HG03565 (cell line): Measurements from ENCODE around the gene KRTAP4-11.
"Not testable (repeated sequence)": the region's sequence is repeated elsewhere in the genome, so short reads cannot be mapped to it uniquely, and the experiment has no call there.

Source experiments
- ATAC-seq: cut with Tn5 transposase; IDR thresholded peaks from one replicate; pipeline ENCODE4 v1.9.1; 2021; ENCODE audit warnings: mild to moderate bottlenecking, moderate library complexity; ENCODE audit not compliant: unreplicated experiment

Gene KRTAP4-11

DNA sequence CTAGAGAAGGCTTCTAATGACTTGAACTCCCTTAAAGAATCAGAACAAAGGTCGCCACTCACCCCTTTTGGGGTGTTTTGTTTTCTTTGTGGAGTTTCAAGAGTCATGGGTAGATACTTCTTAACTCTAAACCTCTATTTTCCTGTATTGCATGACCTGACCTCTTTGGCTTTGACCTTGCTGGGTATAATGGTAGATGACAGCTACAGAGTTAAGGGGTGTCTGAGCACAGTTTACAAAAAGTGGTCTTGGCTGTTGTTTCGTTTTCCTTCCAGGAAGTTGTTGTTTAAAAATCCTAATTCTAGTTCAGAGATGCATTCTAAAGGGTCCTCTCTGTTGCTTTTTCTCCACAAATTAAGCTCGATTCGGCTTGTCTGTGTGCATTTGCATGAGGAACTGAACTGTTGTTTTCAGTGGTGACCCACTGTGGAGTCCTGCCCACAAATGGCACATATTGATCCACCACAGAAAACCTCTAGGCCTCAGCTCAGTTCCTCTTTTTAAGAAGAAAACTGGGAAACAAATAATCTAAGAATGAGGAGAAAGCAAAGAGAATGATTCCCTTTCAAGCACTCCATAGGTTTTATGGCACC is 29.3 kb downstream of the KRTAP4-11 start:
- ATAC-seq, result not testable (repeated sequence)

DNA sequence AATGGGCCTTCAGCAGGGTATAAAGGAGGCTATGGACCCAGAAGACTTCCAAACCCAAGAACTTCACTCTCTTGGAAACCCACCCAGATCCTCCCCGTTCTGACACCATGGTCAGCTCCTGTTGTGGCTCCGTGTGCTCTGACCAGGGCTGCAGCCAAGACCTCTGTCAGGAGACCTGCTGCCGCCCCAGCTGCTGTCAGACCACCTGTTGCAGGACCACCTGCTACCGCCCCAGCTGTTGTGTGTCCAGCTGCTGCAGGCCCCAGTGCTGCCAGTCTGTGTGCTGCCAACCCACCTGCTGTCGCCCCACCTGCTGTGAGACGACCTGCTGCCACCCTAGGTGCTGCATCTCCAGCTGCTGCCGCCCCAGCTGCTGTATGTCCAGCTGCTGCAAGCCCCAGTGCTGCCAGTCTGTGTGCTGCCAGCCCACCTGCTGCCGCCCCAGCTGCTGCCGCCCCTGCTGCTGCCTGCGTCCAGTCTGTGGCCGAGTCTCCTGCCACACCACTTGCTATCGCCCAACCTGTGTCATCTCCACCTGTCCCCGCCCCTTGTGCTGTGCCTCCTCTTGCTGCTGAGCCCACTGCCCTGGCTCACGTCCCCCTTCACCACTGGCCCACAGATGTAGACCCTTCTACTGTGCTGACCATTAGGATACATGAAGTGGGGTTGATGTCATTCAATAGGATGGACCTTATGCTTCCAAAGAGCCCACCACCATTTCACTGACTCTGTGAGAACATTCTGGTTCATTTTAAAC is 33.9 kb downstream of the KRTAP4-11 start, which contains the start of gene KRTAP4-7:
TSS of gene KRTAP4-7 (plus strand) at position 51 of the 757 bp plus-strand sequence. CDS start at position 108, 57 bp downstream.
- ATAC-seq, result not testable (repeated sequence)

DNA sequence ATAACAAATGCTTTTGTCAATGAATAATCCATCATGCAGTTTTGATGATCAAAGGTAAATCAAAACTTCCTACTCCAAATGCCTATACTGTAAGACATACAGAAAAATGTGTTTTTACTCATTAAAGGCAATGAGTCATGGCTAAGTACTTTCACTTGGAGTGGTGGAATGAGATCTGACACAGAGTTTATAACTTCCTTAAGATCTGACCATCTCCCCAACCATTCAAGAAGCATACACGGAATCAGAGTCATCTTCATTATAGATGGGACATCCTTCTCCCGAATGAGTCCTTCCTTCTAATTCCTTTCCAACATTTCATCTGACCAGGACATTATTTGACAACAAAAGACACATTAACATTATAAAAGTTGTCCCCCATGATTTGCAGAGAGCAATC is 34.7 kb downstream of the KRTAP4-11 start:
- ATAC-seq, result not testable (repeated sequence)

DNA sequence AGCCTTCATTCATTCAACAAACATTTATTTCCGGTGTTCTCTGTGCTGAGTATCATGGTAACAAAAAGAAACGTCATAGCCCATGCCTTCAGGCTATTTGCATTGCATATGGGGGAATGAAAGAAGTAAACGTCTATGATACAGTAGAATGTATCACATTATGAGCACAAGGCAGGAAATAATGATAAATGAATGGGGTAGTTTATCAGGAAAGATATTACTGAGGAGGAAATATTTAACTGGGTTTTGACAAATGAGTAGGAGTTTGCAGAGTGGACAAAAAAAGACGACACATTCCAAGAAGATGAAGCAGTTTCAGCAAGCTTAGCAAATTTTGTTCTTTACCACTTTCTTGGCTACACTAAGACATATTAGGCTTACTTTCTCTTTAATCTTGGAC is 35.5 kb downstream of the KRTAP4-11 start:
- ATAC-seq, result no peak

DNA sequence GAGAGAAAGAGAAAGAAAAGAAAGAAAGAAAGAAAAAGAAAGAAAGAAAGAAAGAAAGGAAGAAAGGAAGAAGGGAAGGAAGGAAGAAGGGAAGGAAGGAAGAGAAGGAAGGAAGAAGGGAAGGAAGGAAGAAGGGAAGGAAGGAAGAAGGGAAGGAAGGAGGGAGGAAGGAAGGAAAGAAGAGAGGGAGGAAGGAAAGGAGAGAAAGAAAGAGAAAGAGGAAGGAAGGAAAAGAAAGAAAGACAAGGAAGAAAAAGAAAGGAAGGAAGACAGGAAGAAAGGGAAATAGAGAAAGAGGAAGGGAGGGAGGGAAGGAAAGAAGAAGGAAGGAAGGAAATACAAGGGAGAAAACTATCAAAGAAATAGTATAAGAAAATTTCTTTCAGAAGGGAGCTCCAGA is 41.4 kb downstream of the KRTAP4-11 start:
- no peak for ATAC-seq

DNA sequence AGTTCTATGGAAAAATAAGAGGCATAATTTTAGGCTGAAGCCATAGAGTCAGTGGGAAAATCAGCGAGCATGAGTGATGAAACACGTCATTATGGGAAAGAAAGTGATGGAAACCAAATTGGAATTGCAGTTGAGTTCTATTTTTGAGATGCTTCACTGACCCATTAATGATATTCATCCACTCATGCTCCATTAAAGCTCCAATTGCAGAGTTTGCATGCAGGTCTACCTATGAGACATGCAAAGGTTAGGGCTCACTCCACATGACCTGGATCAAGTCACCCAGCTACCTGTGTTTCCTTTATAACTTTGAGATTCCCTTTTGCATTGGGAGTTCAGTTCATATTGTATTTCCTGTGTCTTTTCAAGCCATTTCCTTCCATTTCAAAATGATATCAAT is 44.5 kb downstream of the KRTAP4-11 start:
- ATAC-seq, result no peak

DNA sequence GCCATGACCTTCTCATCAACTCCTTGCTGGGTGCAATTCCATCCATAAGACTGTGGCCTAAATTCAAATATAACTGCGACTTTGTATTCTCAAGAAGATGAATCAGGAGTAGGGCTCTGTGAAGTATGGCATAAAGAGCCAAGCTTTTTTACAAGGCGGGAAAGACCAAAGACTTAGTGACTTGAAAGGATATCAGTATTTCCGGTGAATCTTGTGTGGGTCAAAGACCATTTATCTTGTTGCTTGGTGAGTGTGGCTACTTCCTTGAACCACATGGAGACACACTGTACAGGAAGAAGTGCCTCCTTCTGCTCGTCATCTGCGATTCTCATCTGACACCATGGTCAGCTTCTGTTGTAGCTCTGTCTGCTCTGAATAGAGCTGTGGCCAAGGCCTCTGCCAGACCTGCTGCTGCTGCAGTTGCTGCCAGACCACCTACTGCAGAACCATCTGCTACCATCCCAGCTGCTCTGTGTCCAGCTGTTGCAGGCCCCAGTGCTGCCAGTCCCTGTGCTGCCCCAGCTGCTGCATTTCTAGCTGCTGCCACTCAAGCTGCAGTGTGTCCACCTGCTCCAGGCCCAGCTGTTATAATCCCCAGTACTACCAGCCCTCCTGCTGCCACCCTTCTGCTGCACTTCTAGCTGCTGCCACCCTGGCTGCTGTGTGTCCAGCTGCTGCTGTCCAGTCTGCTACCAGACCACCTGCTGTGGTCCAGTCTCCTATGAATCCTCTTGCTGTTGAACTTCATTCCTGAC is 46.4 kb downstream of the KRTAP4-11 start:
- no peak for ATAC-seq

DNA sequence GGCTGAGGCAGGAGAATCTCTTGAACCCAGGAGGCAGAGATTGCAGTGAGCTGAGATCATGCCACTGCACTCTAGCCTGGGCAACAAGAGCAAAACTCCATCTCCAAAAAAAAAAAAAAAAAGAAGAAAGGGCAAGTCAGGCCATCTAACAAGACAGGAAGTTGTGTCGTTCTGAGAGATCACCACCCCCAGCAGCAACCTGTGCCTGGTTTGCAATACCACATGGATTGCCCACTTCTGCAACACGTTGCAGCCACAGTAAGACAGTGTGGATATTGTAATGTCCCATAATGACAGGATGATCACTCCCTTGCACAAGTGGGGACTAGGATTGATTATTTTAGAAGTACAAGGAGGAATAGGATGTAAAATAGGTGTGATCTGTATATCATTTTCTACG is 49.1 kb downstream of the KRTAP4-11 start:
- ATAC-seq, result no peak

DNA sequence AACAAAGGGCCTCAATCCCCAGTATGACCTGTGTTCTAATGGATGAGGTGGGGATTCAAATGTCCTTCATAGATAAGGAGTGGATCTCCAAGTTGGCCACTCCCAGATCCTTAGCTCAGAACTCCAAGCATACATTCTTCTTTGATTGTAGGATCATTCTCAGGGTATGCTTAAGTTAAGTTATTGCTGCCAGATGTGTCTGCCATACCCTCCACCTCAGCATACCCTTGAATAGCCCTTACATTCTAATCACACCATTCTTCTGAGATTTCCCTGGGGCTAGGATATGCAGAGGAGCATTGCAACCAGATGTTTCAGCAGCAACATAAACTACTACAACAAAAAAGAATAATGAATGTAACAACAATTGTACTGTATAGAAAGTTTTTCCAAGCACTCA is 50.9 kb downstream of the KRTAP4-11 start:
- ATAC-seq, result no peak
